ENCODE data around the gene NDUFS7.

The NDUFS7 gene

GRCh38 chr19:1383312-1384084 is at the start of gene NDUFS7:
Gene NDUFS7 (plus strand): TSS chr19:1383907. CDS start chr19:1383927, 20 bp downstream.
- no peak for FAIRE-seq
- DNase-seq (ENCODE audit: insufficient read length, low spot score), result peak; percentile 67

GRCh38 chr19:1336079-1336684 is 47.5 kb upstream of the NDUFS7 start:
- no peak for DNase-seq (ENCODE audit: insufficient read length, low spot score)
- no peak for FAIRE-seq

GRCh38 chr19:1340681-1341469 is 42.8 kb upstream of the NDUFS7 start:
- DNase-seq (ENCODE audit: insufficient read length, low spot score), result no peak
- FAIRE-seq, result no peak

- no peak for FAIRE-seq
- no peak for DNase-seq (ENCODE audit: insufficient read length, low spot score)
Measured at GRCh38 chr19:1343041-1343440, 40.7 kb upstream of the NDUFS7 start.

GRCh38 chr19:1349211-1349610 is 34.5 kb upstream of the NDUFS7 start:
- DNase-seq (ENCODE audit: insufficient read length, low spot score) (no peak), FAIRE-seq (no peak)

GRCh38 chr19:1350867-1351266 is 32.8 kb upstream of the NDUFS7 start:
- DNase-seq (ENCODE audit: insufficient read length, low spot score) (no peak), FAIRE-seq (no peak)

GRCh38 chr19:1351381-1351851 is 32.3 kb upstream of the NDUFS7 start:
- DNase-seq (ENCODE audit: insufficient read length, low spot score) (no peak), FAIRE-seq (no peak)

GRCh38 chr19:1353144-1353543 is 30.6 kb upstream of the NDUFS7 start:
- DNase-seq (ENCODE audit: insufficient read length, low spot score), result no peak
- no peak for FAIRE-seq

GRCh38 chr19:1354970-1355567 is 28.6 kb upstream of the NDUFS7 start:
- FAIRE-seq, result no peak
- DNase-seq (ENCODE audit: insufficient read length, low spot score), result peak; percentile 31

GRCh38 chr19:1355568-1356507 is 27.9 kb upstream of the NDUFS7 start:
- FAIRE-seq, result no peak
- no peak for DNase-seq (ENCODE audit: insufficient read length, low spot score)

- no peak for FAIRE-seq
- no peak for DNase-seq (ENCODE audit: insufficient read length, low spot score)
Measured at GRCh38 chr19:1356508-1356865, 27.2 kb upstream of the NDUFS7 start.

- FAIRE-seq (no peak), DNase-seq (ENCODE audit: insufficient read length, low spot score) (no peak)
Measured at GRCh38 chr19:1357531-1358109, 26.1 kb upstream of the NDUFS7 start.

GRCh38 chr19:1360126-1360817 is 23.4 kb upstream of the NDUFS7 start:
- DNase-seq (ENCODE audit: insufficient read length, low spot score) (no peak), FAIRE-seq (no peak)

- FAIRE-seq (no peak), DNase-seq (ENCODE audit: insufficient read length, low spot score) (no peak)
Measured at GRCh38 chr19:1360818-1361461, 22.8 kb upstream of the NDUFS7 start.

GRCh38 chr19:1361601-1362386 is 21.9 kb upstream of the NDUFS7 start:
- FAIRE-seq (no peak), DNase-seq (ENCODE audit: insufficient read length, low spot score) (no peak)

- DNase-seq (ENCODE audit: insufficient read length, low spot score) (no peak), FAIRE-seq (no peak)
Measured at GRCh38 chr19:1362387-1363257, 21.1 kb upstream of the NDUFS7 start.

GRCh38 chr19:1363599-1363998 is 20.1 kb upstream of the NDUFS7 start:
- no peak for DNase-seq (ENCODE audit: insufficient read length, low spot score)
- FAIRE-seq, result no peak

Measured in HTR-8/SVneo (cell line).